GM23338 (cell line): ENCODE data around the gene EFCC1.

ENCODE experiments used
- CREB1 ChIP-seq: fragments of 250-450 bp; sonication (Bioruptor Pico); IDR thresholded peaks from 2 replicates; pipeline ENCODE4 v1.5.0; 2020; ENCODE audit warnings: low read depth, mild to moderate bottlenecking, moderate library complexity
- EZH2 ChIP-seq: fragments of 200-600 bp; sonication (generic); IDR thresholded peaks from one replicate; pipeline ENCODE4 v1.8.0; 2017; ENCODE audit warnings: antibody characterized with exemption, mild to moderate bottlenecking, low read depth; ENCODE audit not compliant: unreplicated experiment
- EZH2phosphoT487 ChIP-seq: fragments of 200-600 bp; sonication (generic); IDR thresholded peaks from one replicate; pipeline ENCODE4 v1.8.1; 2018; ENCODE audit warnings: antibody characterized with exemption; ENCODE audit not compliant: unreplicated experiment
- POLR2AphosphoS5 ChIP-seq: IDR thresholded peaks from 2 replicates; pipeline ENCODE4 v1.6.1; 2016; ENCODE audit warnings: antibody characterized with exemption, low read depth
- REST ChIP-seq: IDR thresholded peaks from one replicate; pipeline ENCODE4 v1.6.1; 2018; ENCODE audit warnings: antibody characterized with exemption; ENCODE audit not compliant: unreplicated experiment
- STAT1 ChIP-seq: IDR thresholded peaks from one replicate; pipeline ENCODE4 v1.6.1; 2016; ENCODE audit warnings: antibody characterized with exemption; ENCODE audit not compliant: unreplicated experiment
- TF ChIP-seq, protein P1 (sequence below), 2 experiments: fragments of 200-600 bp in 1 of 2; sonication (generic) in 1 of 2; conservative IDR thresholded peaks; 2 replicates each; pipeline versions ENCODE4 v1.5.1 to v1.6.1; 2016 to 2017; ENCODE audit warnings: antibody characterized with exemption in 2 of 2, low read depth in 2 of 2, mild to moderate bottlenecking in 2 of 2, moderate library complexity in 1 of 2

DNA sequence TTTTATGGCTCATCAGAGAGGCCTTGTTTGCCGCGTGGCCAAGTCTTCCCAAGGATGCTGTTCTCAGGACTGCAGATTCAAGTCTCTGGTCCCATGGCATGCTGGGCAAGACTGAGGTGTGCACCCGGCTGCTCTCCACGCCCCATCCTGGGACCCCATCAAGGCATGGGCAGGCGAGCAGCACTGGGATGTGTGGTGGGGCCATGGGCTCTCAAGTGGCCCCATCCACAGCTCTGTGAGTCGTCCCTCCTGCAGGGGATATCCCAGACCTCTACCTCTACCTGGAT lies 46.4 kb downstream of the EFCC1 start:
- TF ChIP-seq, protein P1, sequence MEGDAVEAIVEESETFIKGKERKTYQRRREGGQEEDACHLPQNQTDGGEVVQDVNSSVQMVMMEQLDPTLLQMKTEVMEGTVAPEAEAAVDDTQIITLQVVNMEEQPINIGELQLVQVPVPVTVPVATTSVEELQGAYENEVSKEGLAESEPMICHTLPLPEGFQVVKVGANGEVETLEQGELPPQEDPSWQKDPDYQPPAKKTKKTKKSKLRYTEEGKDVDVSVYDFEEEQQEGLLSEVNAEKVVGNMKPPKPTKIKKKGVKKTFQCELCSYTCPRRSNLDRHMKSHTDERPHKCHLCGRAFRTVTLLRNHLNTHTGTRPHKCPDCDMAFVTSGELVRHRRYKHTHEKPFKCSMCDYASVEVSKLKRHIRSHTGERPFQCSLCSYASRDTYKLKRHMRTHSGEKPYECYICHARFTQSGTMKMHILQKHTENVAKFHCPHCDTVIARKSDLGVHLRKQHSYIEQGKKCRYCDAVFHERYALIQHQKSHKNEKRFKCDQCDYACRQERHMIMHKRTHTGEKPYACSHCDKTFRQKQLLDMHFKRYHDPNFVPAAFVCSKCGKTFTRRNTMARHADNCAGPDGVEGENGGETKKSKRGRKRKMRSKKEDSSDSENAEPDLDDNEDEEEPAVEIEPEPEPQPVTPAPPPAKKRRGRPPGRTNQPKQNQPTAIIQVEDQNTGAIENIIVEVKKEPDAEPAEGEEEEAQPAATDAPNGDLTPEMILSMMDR (conservative IDR thresholded peaks at IDR 0.05; ENCODE audit: low read depth in 2 of 2) = no peak
- no peak for TF ChIP-seq EZH2
- TF ChIP-seq EZH2phosphoT487 = no peak
- no peak for TF ChIP-seq REST
- no peak for TF ChIP-seq CREB1
- no peak for TF ChIP-seq POLR2AphosphoS5
- TF ChIP-seq STAT1 = no peak
